B cell (primary cell): ENCODE results near the gene KLRC3.

Experiments used
- CTCF ChIP-seq: fragments of 200-600 bp; IDR thresholded peaks from one replicate; pipeline ENCODE4 v1.8.0; 2022; ENCODE audit warnings: antibody characterized with exemption, mild to moderate bottlenecking
- EZH2 ChIP-seq: IDR thresholded peaks from 2 replicates; pipeline ENCODE4 v1.6.1; 2012; ENCODE audit warnings: borderline replicate concordance, low read depth, mild to moderate bottlenecking, moderate library complexity, low read length; ENCODE audit not compliant: insufficient read depth, poor library complexity, severe bottlenecking

GRCh38 chr12:10372559-10372958, 47.8 kb downstream of the KLRC3 start:
- TF ChIP-seq EZH2 (no peak), CTCF (no peak)
